HEK293 (cell line): ENCODE measurements around the gene TRIM40.

Source experiments
- TCF7L2 ChIP-seq: IDR thresholded peaks from 2 replicates; pipeline ENCODE4 v1.6.1; 2011; ENCODE audit warnings: low read depth, mild to moderate bottlenecking, inconsistent platforms, low read length, moderate library complexity, borderline replicate concordance
- ZNF701 ChIP-seq: fragments of 450-650 bp; formaldehyde crosslinking; IDR thresholded peaks from 2 replicates; pipeline ENCODE4 v1.5.1; 2016; ENCODE audit warnings: missing biosample characterization, missing genetic modification characterization
- ZSCAN30 ChIP-seq: fragments of 450-650 bp; IDR thresholded peaks from 2 replicates; pipeline ENCODE4 v1.5.1; 2018; ENCODE audit warnings: missing biosample characterization, mild to moderate bottlenecking, missing genetic modification characterization, moderate library complexity
- TF ChIP-seq, protein P1 (sequence below): fragments of 450-650 bp; formaldehyde crosslinking; IDR thresholded peaks from 2 replicates; pipeline ENCODE4 v1.5.1; 2016; ENCODE audit warnings: missing biosample characterization, missing genetic modification characterization
- TF ChIP-seq, protein P2 (sequence below): fragments of 450-650 bp; formaldehyde crosslinking; IDR thresholded peaks from 2 replicates; pipeline ENCODE4 v1.5.1; 2016; ENCODE audit warnings: missing biosample characterization, missing genetic modification characterization
- TF ChIP-seq, protein P3 (sequence below): fragments of 450-650 bp; formaldehyde crosslinking; conservative IDR thresholded peaks from 2 replicates; pipeline ENCODE4 v1.5.1; 2016; ENCODE audit warnings: low read depth, missing biosample characterization, missing genetic modification characterization
- TF ChIP-seq, protein P4 (sequence below): fragments of 450-650 bp; formaldehyde crosslinking; IDR thresholded peaks from 2 replicates; pipeline ENCODE4 v1.5.1; 2016; ENCODE audit warnings: missing biosample characterization, missing genetic modification characterization
- TF ChIP-seq, protein P5 (sequence below): fragments of 450-650 bp; formaldehyde crosslinking; IDR thresholded peaks from 2 replicates; pipeline ENCODE4 v1.5.1; 2016; ENCODE audit warnings: missing biosample characterization, missing genetic modification characterization

DNA sequence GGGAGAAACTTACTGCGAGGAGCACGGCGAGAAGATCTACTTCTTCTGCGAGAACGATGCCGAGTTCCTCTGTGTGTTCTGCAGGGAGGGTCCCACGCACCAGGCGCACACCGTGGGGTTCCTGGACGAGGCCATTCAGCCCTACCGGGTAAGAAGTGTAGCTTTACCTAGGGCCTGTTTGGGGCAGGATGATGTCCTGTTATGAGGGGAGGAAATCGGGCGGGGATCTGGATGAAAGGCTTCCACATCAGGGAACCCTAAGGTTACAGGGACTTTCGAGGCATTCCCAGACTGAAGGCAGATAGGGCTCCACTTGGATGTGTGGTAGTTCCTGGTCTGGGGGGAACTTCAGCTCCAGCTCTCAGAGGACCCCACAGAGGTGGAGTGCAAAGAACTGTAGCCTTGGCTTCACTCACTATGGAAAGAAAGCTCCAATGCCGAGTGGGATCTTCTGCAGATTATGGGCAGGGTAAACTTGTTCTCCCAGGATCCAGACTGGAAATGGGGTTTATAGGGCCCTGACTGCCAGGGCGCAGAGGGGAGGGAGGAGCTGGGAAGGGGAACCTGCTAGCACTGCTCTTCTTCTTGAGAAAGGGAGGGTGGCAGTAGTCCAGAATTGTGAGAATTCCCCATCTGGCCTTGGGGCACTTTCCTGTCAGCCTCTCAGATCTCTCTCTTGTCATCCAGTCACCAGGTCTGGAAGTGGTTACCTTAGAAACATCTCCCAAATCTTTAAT is 28.1 kb downstream of the TRIM40 start:
- TF ChIP-seq, protein P1, sequence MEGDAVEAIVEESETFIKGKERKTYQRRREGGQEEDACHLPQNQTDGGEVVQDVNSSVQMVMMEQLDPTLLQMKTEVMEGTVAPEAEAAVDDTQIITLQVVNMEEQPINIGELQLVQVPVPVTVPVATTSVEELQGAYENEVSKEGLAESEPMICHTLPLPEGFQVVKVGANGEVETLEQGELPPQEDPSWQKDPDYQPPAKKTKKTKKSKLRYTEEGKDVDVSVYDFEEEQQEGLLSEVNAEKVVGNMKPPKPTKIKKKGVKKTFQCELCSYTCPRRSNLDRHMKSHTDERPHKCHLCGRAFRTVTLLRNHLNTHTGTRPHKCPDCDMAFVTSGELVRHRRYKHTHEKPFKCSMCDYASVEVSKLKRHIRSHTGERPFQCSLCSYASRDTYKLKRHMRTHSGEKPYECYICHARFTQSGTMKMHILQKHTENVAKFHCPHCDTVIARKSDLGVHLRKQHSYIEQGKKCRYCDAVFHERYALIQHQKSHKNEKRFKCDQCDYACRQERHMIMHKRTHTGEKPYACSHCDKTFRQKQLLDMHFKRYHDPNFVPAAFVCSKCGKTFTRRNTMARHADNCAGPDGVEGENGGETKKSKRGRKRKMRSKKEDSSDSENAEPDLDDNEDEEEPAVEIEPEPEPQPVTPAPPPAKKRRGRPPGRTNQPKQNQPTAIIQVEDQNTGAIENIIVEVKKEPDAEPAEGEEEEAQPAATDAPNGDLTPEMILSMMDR (tag by site-specific recombination) = no peak
- no peak for TF ChIP-seq TCF7L2
- TF ChIP-seq, protein P2, sequence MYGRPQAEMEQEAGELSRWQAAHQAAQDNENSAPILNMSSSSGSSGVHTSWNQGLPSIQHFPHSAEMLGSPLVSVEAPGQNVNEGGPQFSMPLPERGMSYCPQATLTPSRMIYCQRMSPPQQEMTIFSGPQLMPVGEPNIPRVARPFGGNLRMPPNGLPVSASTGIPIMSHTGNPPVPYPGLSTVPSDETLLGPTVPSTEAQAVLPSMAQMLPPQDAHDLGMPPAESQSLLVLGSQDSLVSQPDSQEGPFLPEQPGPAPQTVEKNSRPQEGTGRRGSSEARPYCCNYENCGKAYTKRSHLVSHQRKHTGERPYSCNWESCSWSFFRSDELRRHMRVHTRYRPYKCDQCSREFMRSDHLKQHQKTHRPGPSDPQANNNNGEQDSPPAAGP = no peak
- no peak for TF ChIP-seq ZNF701 (tag by site-specific recombination)
- TF ChIP-seq ZSCAN30 (tag by site-specific recombination) = no peak
- TF ChIP-seq, protein P3, sequence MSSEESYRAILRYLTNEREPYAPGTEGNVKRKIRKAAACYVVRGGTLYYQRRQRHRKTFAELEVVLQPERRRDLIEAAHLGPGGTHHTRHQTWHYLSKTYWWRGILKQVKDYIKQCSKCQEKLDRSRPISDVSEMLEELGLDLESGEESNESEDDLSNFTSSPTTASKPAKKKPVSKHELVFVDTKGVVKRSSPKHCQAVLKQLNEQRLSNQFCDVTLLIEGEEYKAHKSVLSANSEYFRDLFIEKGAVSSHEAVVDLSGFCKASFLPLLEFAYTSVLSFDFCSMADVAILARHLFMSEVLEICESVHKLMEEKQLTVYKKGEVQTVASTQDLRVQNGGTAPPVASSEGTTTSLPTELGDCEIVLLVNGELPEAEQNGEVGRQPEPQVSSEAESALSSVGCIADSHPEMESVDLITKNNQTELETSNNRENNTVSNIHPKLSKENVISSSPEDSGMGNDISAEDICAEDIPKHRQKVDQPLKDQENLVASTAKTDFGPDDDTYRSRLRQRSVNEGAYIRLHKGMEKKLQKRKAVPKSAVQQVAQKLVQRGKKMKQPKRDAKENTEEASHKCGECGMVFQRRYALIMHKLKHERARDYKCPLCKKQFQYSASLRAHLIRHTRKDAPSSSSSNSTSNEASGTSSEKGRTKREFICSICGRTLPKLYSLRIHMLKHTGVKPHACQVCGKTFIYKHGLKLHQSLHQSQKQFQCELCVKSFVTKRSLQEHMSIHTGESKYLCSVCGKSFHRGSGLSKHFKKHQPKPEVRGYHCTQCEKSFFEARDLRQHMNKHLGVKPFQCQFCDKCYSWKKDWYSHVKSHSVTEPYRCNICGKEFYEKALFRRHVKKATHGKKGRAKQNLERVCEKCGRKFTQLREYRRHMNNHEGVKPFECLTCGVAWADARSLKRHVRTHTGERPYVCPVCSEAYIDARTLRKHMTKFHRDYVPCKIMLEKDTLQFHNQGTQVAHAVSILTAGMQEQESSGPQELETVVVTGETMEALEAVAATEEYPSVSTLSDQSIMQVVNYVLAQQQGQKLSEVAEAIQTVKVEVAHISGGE (tag by site-specific recombination) = no peak
- TF ChIP-seq, protein P4, sequence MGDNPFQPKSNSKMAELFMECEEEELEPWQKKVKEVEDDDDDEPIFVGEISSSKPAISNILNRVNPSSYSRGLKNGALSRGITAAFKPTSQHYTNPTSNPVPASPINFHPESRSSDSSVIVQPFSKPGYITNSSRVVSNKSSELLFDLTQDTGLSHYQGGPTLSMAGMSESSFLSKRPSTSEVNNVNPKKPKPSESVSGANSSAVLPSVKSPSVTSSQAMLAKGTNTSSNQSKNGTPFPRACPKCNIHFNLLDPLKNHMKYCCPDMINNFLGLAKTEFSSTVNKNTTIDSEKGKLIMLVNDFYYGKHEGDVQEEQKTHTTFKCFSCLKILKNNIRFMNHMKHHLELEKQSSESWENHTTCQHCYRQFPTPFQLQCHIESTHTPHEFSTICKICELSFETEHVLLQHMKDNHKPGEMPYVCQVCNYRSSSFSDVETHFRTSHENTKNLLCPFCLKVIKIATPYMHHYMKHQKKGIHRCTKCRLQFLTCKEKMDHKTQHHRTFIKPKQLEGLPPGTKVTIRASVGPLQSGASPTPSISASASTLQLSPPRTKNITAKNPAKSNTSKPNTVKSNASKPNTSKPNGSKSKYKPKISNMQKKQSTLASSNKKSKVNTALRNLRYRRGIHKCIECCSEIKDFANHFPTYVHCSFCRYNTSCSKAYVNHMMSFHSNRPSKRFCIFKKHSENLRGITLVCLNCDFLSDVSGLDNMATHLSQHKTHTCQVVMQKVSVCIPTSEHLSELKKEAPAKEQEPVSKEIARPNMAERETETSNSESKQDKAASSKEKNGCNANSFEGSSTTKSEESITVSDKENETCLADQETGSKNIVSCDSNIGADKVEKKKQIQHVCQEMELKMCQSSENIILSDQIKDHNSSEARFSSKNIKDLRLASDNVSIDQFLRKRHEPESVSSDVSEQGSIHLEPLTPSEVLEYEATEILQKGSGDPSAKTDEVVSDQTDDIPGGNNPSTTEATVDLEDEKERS (tag by site-specific recombination) = no peak
- TF ChIP-seq, protein P5, sequence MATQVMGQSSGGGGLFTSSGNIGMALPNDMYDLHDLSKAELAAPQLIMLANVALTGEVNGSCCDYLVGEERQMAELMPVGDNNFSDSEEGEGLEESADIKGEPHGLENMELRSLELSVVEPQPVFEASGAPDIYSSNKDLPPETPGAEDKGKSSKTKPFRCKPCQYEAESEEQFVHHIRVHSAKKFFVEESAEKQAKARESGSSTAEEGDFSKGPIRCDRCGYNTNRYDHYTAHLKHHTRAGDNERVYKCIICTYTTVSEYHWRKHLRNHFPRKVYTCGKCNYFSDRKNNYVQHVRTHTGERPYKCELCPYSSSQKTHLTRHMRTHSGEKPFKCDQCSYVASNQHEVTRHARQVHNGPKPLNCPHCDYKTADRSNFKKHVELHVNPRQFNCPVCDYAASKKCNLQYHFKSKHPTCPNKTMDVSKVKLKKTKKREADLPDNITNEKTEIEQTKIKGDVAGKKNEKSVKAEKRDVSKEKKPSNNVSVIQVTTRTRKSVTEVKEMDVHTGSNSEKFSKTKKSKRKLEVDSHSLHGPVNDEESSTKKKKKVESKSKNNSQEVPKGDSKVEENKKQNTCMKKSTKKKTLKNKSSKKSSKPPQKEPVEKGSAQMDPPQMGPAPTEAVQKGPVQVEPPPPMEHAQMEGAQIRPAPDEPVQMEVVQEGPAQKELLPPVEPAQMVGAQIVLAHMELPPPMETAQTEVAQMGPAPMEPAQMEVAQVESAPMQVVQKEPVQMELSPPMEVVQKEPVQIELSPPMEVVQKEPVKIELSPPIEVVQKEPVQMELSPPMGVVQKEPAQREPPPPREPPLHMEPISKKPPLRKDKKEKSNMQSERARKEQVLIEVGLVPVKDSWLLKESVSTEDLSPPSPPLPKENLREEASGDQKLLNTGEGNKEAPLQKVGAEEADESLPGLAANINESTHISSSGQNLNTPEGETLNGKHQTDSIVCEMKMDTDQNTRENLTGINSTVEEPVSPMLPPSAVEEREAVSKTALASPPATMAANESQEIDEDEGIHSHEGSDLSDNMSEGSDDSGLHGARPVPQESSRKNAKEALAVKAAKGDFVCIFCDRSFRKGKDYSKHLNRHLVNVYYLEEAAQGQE (tag by site-specific recombination) = no peak
